Measurements from ENCODE around the gene SHLD3.
"Not testable (repeated sequence)": the region's sequence is repeated elsewhere in the genome, so short reads cannot be mapped to it uniquely, and the experiment has no call there.

Gene SHLD3

DNA sequence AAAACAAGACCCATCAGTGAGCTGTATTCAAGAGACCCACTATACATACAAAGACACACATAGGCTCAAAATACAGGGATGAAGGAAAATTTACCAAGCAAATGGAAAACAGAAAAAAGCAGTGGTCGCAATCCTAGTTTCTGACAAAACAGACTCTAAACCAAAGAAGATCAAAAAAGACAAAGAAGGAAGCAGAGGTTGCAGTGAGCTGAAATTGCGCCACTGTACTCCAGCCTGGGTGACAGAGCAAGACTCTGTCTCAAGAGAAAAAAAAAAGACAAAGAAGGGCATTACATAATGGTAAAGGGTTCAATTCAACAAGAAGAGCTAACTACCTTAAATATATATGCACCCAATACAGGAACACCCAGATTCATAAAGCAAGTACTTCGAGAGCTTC, 51.2 kb downstream of the SHLD3 start:
- DNase-seq (ENCODE audit: low spot score), result not testable (repeated sequence)

All from Ammon's horn (tissue), 1 donor.